HG02588 (cell line): ENCODE results near the gene ITGB1BP1.
"Not testable (repeated sequence)": the region's sequence is repeated elsewhere in the genome, so short reads cannot be mapped to it uniquely, and the experiment has no call there.

Experiments
- ATAC-seq: cut with Tn5 transposase; IDR thresholded peaks from one replicate; pipeline ENCODE4 v1.9.1; 2021; ENCODE audit warnings: mild to moderate bottlenecking, moderate library complexity; ENCODE audit not compliant: unreplicated experiment

The ITGB1BP1 gene

GRCh38 chr2:9401646-9402371, 21.5 kb downstream of the ITGB1BP1 start:
- no peak for ATAC-seq

- ATAC-seq: no peak
These were observed 22.2 kb downstream of the ITGB1BP1 start for GRCh38 chr2:9401059-9401547.

- ATAC-seq: no peak
These were observed 22.9 kb downstream of the ITGB1BP1 start for GRCh38 chr2:9400268-9401058.

- ATAC-seq: no peak
These were observed 24.2 kb downstream of the ITGB1BP1 start for GRCh38 chr2:9398881-9399780.

GRCh38 chr2:9398251-9398650, 25.1 kb downstream of the ITGB1BP1 start:
- ATAC-seq: not testable (repeated sequence)

GRCh38 chr2:9397201-9397600, 26.1 kb downstream of the ITGB1BP1 start:
- no peak for ATAC-seq

- ATAC-seq: no peak
These were observed 28.5 kb downstream of the ITGB1BP1 start for GRCh38 chr2:9394816-9395215.

GRCh38 chr2:9392898-9393765, 30.2 kb downstream of the ITGB1BP1 start:
- ATAC-seq: no peak

- ATAC-seq: no peak
These were observed 31.2 kb downstream of the ITGB1BP1 start for GRCh38 chr2:9391961-9392720.

- no peak for ATAC-seq
These were observed 32.3 kb downstream of the ITGB1BP1 start for GRCh38 chr2:9390991-9391390.

GRCh38 chr2:9390151-9390850, 33.0 kb downstream of the ITGB1BP1 start:
- no peak for ATAC-seq

- ATAC-seq: no peak
These were observed 34.1 kb downstream of the ITGB1BP1 start for GRCh38 chr2:9388950-9389911.

GRCh38 chr2:9388199-9388681, 35.1 kb downstream of the ITGB1BP1 start:
- ATAC-seq: no peak

- ATAC-seq: no peak
These were observed 37.5 kb downstream of the ITGB1BP1 start for GRCh38 chr2:9385841-9386240.

- ATAC-seq: no peak
These were observed 38.8 kb downstream of the ITGB1BP1 start for GRCh38 chr2:9384521-9384920.

GRCh38 chr2:9382604-9383235, 40.6 kb downstream of the ITGB1BP1 start:
- no peak for ATAC-seq
